GM12878 (cell line): ENCODE results near the gene LARP4B. TPM values are rescaled to one million over a fixed set of nuclear protein-coding genes. Genes with fewer than 3 reads are reported as not detected.

ENCODE experiments used
- ATAC-seq: fragments of 200-7000 bp; cut with Tn5 transposase; 3 replicates; pipeline ENCODE4 v1.9.1; 2020; ENCODE audit warnings: mild to moderate bottlenecking, moderate library complexity
- BruUV-seq: library from RNA; stranded (reverse); fragments of 400-500 nt; replicated peaks from 2 replicates; lab custom pipeline; 2021; lab: Mats Ljungman, UMichigan
- CTCF ChIA-PET: fragments of 300-600 bp; sonication (Branson Sonifier 250); formaldehyde crosslinking; extraction: SDS; loops from one replicate; lab custom pipeline; 2021; ENCODE audit warnings: inconsistent platforms; lab: Yijun Ruan, JAX
- POLR2A ChIA-PET: fragments of 350-600 bp; formaldehyde crosslinking; extraction: SDS; loops from one replicate; lab custom pipeline; 2021; ENCODE audit warnings: inconsistent platforms; lab: Charles Lee
- RAD21 ChIA-PET: fragments of 300-600 bp; sonication (Branson Sonifier 250); formaldehyde crosslinking; loops from one replicate; lab custom pipeline; 2023; ENCODE audit warnings: antibody characterized with exemption; ENCODE audit not compliant: unreplicated experiment; lab: Charles Lee
- SMC1A ChIA-PET: fragments of 300-600 bp; sonication (Branson Sonifier 250); formaldehyde crosslinking; loops from one replicate; lab custom pipeline; 2023; ENCODE audit not compliant: unreplicated experiment, uncharacterized antibody; lab: Charles Lee
- DNase-seq: peaks from one replicate; pipeline ENCODE4 v3.0.0-alpha.2; 2011; ENCODE audit warnings: low read depth, low spot score
- FAIRE-seq: peaks from 3 replicates; lab custom pipeline; 2011; peaks lifted over from hg19 to GRCh38; lab: Jason Lieb, UNC
- H2AFZ ChIP-seq: 2 replicates; pipeline ENCODE4 v1.6.0; 2011; ENCODE audit warnings: low read depth, low read length, control low read depth; ENCODE audit not compliant: control insufficient read depth
- H3K27ac ChIP-seq: 2 replicates; pipeline ENCODE4 v1.5.1; 2011; ENCODE audit warnings: control low read depth; ENCODE audit not compliant: control insufficient read depth, insufficient read depth
- H3K27me3 ChIP-seq, 2 experiments: replicated peaks in 1 of 2; 2 replicates each; pipeline versions ENCODE4 v1.6.0 to v1.6.1; 2011; ENCODE audit warnings: low read length in 1 of 2; ENCODE audit not compliant: control insufficient read depth in 2 of 2, insufficient read depth in 2 of 2
- H3K36me3 ChIP-seq, 2 experiments: 2 replicates each; pipeline ENCODE4 v1.5.1; 2011; ENCODE audit warnings: low read length in 1 of 2; ENCODE audit not compliant: control insufficient read depth in 2 of 2, insufficient read depth in 2 of 2
- H3K4me1 ChIP-seq: 2 replicates; pipeline ENCODE4 v1.6.1; 2011; ENCODE audit warnings: mild to moderate bottlenecking, low read length, moderate library complexity, mixed read lengths; ENCODE audit not compliant: control insufficient read depth, insufficient read depth
- H3K4me2 ChIP-seq: 2 replicates; pipeline ENCODE4 v1.6.0; 2011; ENCODE audit warnings: control low read depth; ENCODE audit not compliant: control insufficient read depth, insufficient read depth
- H3K4me3 ChIP-seq: fragments of 200-600 bp; sonication (generic); 2 replicates; pipeline ENCODE4 v1.5.1; 2016
- H3K79me2 ChIP-seq: 2 replicates; pipeline ENCODE4 v1.6.0; 2011; ENCODE audit warnings: low read length; ENCODE audit not compliant: control insufficient read depth, insufficient read depth
- H3K9ac ChIP-seq: 2 replicates; pipeline ENCODE4 v1.8.0; 2011; ENCODE audit warnings: low read length, control low read depth, mixed read lengths; ENCODE audit not compliant: control insufficient read depth, insufficient read depth
- H3K9me3 ChIP-seq: replicated peaks from 3 replicates; pipeline ENCODE4 v1.5.1; 2011; ENCODE audit warnings: mild to moderate bottlenecking, low read length; ENCODE audit not compliant: control insufficient read depth, insufficient read depth
- H4K20me1 ChIP-seq: 2 replicates; pipeline ENCODE4 v1.6.0; 2011; ENCODE audit not compliant: control insufficient read depth, insufficient read depth
- CREM ChIP-seq: IDR thresholded peaks from 2 replicates; pipeline ENCODE4 v1.6.1; 2014; ENCODE audit warnings: antibody characterized with exemption, low read depth
- EGR1 ChIP-seq, 2 experiments: IDR thresholded peaks; 1 replicate in 1 of 2; 2 replicates in 1 of 2; pipeline ENCODE4 v1.6.1; 2011 to 2012; ENCODE audit warnings: low read depth in 2 of 2, low read length in 2 of 2, borderline replicate concordance in 1 of 2, mild to moderate bottlenecking in 1 of 2, moderate library complexity in 1 of 2
- HDAC6 ChIP-seq: fragments of 200-600 bp; sonication (generic); IDR thresholded peaks from one replicate; pipeline ENCODE4 v1.8.0; 2017; ENCODE audit warnings: antibody characterized with exemption; ENCODE audit not compliant: unreplicated experiment
- NRF1 ChIP-seq: conservative IDR thresholded peaks from 2 replicates; pipeline ENCODE4 v1.6.1; 2011; ENCODE audit warnings: mild to moderate bottlenecking, low read depth, low read length, improper control_type of control experiment
- PML ChIP-seq: IDR thresholded peaks from 2 replicates; pipeline ENCODE4 v1.6.1; 2012; ENCODE audit warnings: low read length, inconsistent platforms
- POLR2A ChIP-seq: IDR thresholded peaks from 2 replicates; pipeline ENCODE4 v1.6.1; 2011; ENCODE audit warnings: low read depth, mild to moderate bottlenecking, low read length
- REST ChIP-seq: IDR thresholded peaks from 2 replicates; pipeline ENCODE4 v1.6.1; 2012; ENCODE audit warnings: mild to moderate bottlenecking, low read depth, low read length
- RUNX3 ChIP-seq: IDR thresholded peaks from 2 replicates; pipeline ENCODE4 v1.6.1; 2012; ENCODE audit warnings: low read length, inconsistent platforms
- STAT1 ChIP-seq: fragments of 450-650 bp; conservative IDR thresholded peaks from 2 replicates; pipeline ENCODE4 v1.6.1; 2014; ENCODE audit warnings: antibody characterized with exemption, mild to moderate bottlenecking
- TARDBP ChIP-seq: IDR thresholded peaks from 2 replicates; pipeline ENCODE4 v1.6.1; 2016; ENCODE audit warnings: borderline replicate concordance
- ZNF592 ChIP-seq: fragments of 450-650 bp; IDR thresholded peaks from 2 replicates; pipeline ENCODE4 v1.6.1; 2017; ENCODE audit warnings: mild to moderate bottlenecking, moderate library complexity
- ZNF687 ChIP-seq: fragments of 450-650 bp; IDR thresholded peaks from 2 replicates; pipeline ENCODE4 v1.6.1; 2017; ENCODE audit warnings: mild to moderate bottlenecking, moderate library complexity
- WGBS: methylation state at CpG from one replicate; pipeline ENCODE4 v1.1.6; 2016; ENCODE audit warnings: low lambda C conversion rate; ENCODE audit not compliant: insufficient replicate concordance, insufficient coverage; ENCODE audit errors: missing lambda C conversion rate; 5-methylcytosine and 5-hydroxymethylcytosine counted together
- in situ Hi-C: fragments of 300-500 bp; cut with MboI; formaldehyde crosslinking; loops from 9 replicates; pipeline ENCODE4 v1.14.3; 2018; ENCODE audit warnings: mixed read lengths
- intact Hi-C: fragments of 100-400 bp; cut with micrococcal nuclease; formaldehyde crosslinking; loops from one replicate; pipeline ENCODE4 v1.14.2; 2022; ENCODE audit not compliant: unreplicated experiment
- polyA plus RNA-seq, 11 experiments: library from polyadenylated mRNA; depleted of rRNA in 4 of 11; unstranded in 6 of 11; stranded (reverse) in 5 of 11; fragments of >200 nt; fragmentation: Nextera tagmentation in 4 of 11; fragmentation: Illumina TruSeq in 1 of 11; extraction: Ambion mirVana in 4 of 11; extraction: Trizol in 1 of 11; gene quantifications; 1 replicate in 1 of 11; 2 replicates in 10 of 11; pipeline versions ENCODE4 v1.2.1 to v1.2.3, GENCODE V29; 2011 to 2016; ENCODE audit warnings: inconsistent platforms in 2 of 11, missing spikeins in 2 of 11, low read depth in 1 of 11
- total RNA-seq, 4 experiments: library from RNA; depleted of rRNA in 3 of 4; stranded (reverse); fragments of >200 nt in 3 of 4; fragmentation: Illumina TruSeq in 1 of 4; extraction: Trizol in 1 of 4; gene quantifications; 2 replicates each; pipeline versions ENCODE4 v1.2.1 to v1.2.3, GENCODE V29; 2013 to 2021

LARP4B gene
- total and polyA plus RNA-seq, 10 of the 15 experiments (the other 5 are each of a cell fraction or from before 2014, with no cell fraction given): 10.5 to 119 (median 39.4) TPM

GRCh38 chr10:949446-949845 lies 17.9 kb upstream of the LARP4B start:
- ATAC-seq: no peak
- CTCF ChIA-PET: no interaction called here
- H3K4me3 ChIP-seq: no peak overlapping the region
- no TSS peak for BruUV-seq
- no peaks in the 10 kb centered on the region for H4K20me1 ChIP-seq
- H3K79me2 ChIP-seq: no peaks in the 10 kb centered on the region
- intact Hi-C loops: no loop called here
- peaks cover 3% of the 10 kb centered on the region for H3K4me1 ChIP-seq
- POLR2A ChIA-PET: no interaction called here
- H3K9ac ChIP-seq: no peak overlapping the region
- H3K27ac ChIP-seq: no peak overlapping the region
- no peak overlapping the region for H2AFZ ChIP-seq
- H3K9me3 ChIP-seq: no peaks in the 10 kb centered on the region
- DNase-seq: no peak
- FAIRE-seq: no peak
- under 1% methylated on average over 9 of the region's 9 CpGs for whole genome bisulfite sequencing
- SMC1A ChIA-PET: interaction anchor here (0.6 kb wide), 1 partner anchor 19 kb away, joined by 3 read pairs; no protein-coding TSS in a partner anchor
- no peak overlapping the region for H3K4me2 ChIP-seq
- in situ Hi-C loops: no loop called here
- H3K36me3 ChIP-seq: no peaks in the 10 kb centered on the region
- RAD21 ChIA-PET: no interaction called here
- H3K27me3 ChIP-seq: peaks cover 0 to 2% of the 10 kb centered on the region in 2 experiments
- no peak for TF ChIP-seq HDAC6
- TF ChIP-seq CREM: no peak
- no peak for TF ChIP-seq PML
- TF ChIP-seq POLR2A: no peak
- TF ChIP-seq RUNX3: no peak
- TF ChIP-seq EGR1 (IDR thresholded peaks at IDR 0.05; ENCODE audit: borderline replicate concordance in 1 of 2, low read depth in 2 of 2, low read length in 2 of 2): no peak
- TF ChIP-seq ZNF592: no peak
- no peak for TF ChIP-seq ZNF687
- TF ChIP-seq NRF1: no peak
- no peak for TF ChIP-seq TARDBP
- no peak for TF ChIP-seq STAT1
- no peak for TF ChIP-seq REST
